Kasumi-1 (cell line): ENCODE results near the gene CACNA1I.

Source experiments
- DNase-seq, 2 experiments: peaks; one replicate each; lab custom pipeline; 2025; lab: John Stamatoyannopoulos, UW

The CACNA1I gene

DNA sequence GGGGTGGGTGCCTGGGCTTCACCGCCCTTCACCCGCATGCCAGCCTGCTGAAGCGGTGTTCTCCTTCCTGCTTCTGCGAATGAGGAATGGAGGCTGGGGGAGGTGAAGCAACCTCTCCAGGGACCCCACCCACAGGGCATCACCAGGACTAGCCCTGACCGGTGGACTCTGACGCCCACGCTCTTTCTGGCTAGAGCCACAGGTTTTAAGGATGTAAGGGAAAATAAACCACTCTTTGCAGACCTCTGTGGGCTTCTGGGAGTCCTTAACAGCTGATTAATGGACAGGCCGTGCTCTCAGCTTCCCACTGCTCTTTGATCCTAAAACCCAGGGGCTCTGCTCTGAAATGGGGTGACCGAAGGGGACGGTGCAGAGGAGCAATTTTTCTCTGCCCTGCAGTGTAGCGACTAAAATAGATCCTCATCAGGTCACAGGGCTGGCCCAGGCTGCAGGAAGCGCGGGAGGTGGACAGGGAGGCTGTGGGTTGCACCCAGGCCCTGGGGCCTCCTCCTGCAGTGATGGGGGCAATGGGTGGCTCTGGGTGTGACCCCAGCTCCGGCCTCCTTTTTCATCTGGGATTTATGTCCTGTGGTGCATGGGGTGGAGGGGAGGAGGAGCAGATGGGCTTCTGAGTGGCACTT is 127.4 kb downstream of the CACNA1I start:
- DNase-seq, result no peak

- no peak for DNase-seq
Observed at GRCh38 chr22:39699631-39700360, 129.2 kb downstream of the CACNA1I start.

GRCh38 chr22:39700565-39700964 is 130.0 kb downstream of the CACNA1I start:
- no peak for DNase-seq

DNA sequence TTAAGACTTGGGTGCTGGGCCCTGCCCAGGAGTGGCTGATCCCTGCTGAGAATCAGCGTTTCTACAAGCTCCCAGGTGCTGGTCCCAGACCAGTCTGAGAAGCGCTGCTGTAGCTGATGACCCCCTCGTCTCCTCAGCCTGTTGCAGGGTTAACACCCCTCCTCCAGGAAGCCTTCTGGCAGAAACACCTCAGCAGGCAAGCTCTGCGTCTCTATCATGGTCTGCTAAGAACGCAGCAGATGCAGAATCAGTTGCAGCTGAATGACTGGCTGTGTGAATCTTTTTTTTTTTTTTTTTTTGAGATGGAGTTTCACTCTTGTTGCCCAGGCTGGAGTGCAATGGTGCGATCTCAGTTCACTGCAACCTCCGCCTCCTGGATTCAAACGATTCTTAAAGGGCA is 132.5 kb downstream of the CACNA1I start:
- no peak for DNase-seq

DNA sequence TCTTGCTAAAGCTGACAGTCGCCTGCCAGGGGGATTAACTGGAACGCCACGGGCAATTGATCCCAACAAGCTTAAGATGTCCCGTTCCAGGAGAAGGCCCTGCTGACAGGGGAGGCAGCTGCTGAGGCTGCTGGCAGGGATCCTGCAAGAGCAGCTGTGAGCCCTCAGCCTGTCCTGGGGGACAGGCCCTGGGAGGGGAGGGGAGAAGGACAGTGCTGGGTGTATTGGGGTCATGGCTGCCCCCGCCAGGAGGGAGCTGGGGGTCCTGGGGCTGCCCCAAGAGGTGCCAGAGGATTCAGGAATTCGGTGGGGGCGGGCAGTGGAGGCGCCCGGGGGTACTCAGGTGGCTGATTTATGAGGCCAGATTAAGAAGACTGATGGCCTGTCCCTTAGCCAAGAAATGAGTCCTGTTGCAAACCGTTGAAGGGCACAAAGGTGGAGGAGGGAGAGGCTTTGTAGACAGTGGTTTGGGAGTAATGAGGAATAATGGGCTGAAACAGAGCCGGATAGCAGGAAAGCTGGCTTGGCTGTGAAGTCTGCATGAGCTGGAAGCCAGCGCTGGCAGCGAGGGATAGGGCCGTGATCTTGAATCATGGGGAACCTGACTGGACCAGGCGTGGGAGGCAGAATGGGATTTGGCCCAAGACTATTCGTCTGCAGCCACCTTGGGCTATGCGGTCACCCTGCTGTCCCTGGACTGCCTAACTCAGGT is 133.5 kb downstream of the CACNA1I start:
- no peak for DNase-seq

GRCh38 chr22:39705386-39705785 is 134.8 kb downstream of the CACNA1I start:
- DNase-seq, result no peak

DNA sequence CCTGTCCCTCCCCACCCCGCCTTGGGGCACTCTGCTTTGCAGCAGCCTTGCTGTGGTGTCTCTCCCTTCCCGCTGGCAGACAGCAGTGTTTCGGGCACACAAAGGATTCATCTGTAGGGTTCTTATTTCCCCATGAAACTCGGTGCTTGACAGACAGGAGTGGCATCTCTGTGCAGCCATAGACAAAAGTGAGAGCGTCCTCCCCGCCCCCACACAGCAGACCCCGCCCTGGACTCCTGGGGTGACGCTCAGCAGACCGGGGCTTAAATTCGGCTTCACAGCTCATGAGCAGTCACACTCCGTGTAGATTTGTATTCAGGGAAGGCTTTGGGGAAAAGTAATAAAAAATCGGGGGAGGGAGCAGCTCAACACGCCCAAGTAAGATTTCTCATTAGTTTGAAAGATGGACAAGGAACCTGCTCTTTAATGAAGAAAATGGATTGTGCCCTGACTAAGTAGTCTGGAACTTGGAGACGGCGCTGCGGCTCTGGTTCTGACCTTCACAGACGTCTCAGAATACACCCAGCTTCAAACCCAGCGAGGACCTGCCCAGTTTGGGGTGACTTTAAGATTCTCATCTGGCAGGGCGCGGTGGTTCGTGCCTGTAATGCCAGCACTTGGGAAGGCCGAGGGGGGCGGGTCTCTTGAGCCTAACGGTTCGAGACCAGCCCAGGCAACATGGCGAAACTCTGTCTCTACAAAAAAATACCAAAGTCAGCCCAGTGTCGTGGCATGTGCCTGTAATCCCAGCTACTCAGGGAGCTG is 136.0 kb downstream of the CACNA1I start:
- DNase-seq, result no peak

GRCh38 chr22:39707351-39707750 is 136.8 kb downstream of the CACNA1I start:
- DNase-seq, result no peak

DNA sequence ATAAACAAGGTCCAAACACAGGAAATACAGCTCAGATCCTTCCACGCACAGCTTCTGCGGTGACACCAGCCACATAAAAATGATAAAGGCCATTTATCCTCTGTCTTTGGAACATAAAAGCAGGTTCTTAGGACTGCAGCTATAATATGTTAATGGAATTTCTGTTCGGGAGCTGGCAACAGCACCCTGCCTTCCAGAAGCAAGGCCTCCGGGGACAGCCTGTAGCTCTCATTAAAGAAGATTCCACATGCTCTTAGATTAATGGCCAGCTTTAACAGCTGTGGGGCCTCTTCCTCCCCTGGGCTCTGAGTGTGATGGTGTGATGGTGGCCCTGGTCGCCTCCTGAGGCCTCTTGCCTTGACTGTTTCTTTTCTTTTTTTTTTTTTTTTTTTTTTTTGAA is 137.3 kb downstream of the CACNA1I start:
- no peak for DNase-seq

DNA sequence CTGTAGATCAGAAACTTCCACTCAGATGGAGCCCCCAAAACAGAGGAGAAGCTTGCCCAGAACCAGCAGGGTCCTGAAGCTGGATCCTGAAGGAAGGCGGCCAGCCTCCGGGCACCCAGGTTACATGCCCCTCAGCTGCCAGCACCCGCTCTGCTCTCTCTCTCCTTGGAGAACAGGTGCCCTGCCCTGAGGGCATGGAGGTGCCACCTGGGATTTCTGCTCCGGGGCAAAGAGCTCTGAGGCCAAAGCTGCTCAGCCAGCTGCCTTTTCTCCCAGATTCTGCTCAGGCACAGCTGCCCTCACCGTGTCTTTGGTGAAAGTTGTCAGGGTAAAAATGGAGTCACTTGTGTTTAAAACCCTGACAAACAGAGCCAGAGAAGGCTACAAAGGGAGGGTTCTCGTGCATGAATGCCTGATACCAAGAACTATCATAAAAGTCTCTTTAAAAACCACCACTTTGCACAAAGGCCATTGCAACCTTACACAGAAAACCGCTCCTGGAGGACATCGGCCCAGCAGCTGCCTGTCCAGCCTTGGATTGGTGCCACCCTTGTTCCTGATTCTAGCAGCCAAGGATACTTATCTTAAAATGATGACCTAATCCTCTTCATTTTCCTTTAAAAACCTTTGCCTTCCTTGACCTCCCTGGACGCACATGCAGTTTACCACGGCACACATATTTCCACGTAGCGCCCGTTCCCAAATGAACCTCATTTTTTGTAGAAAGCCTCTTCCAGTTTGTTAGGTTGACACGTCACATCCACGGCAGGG is 140.0 kb downstream of the CACNA1I start:
- no peak for DNase-seq

DNA sequence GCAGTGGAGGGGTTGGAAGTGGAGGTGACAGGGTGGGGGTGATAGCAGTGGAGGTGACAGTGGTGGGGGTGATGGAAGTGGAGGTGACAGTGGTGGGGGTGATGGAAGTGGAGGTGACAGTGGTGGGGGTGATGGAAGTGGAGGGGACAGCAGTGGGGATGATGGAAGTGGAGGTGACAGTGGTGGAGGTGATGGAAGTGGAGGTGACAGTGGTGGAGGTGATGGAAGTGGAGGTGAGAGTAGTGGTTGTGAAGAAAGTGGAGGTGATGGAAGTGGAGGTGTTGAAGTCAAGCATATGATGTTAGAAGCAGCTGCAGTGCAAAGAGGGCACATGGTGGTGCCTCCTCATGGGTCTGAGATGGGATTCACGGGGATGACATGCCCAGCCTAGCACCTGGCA is 141.5 kb downstream of the CACNA1I start:
- DNase-seq, result no peak

- no peak for DNase-seq
Observed at GRCh38 chr22:39712751-39713525, 142.4 kb downstream of the CACNA1I start.

- no peak for DNase-seq
Observed at GRCh38 chr22:39713799-39714290, 143.3 kb downstream of the CACNA1I start.

GRCh38 chr22:39714321-39714720 is 143.8 kb downstream of the CACNA1I start:
- no peak for DNase-seq

- DNase-seq, result no peak
Observed at GRCh38 chr22:39715778-39716495, 145.4 kb downstream of the CACNA1I start.

- no peak for DNase-seq
Observed at GRCh38 chr22:39716534-39716933, 146.0 kb downstream of the CACNA1I start.

- no peak for DNase-seq
Observed at GRCh38 chr22:39717099-39717498, 146.5 kb downstream of the CACNA1I start.

DNA sequence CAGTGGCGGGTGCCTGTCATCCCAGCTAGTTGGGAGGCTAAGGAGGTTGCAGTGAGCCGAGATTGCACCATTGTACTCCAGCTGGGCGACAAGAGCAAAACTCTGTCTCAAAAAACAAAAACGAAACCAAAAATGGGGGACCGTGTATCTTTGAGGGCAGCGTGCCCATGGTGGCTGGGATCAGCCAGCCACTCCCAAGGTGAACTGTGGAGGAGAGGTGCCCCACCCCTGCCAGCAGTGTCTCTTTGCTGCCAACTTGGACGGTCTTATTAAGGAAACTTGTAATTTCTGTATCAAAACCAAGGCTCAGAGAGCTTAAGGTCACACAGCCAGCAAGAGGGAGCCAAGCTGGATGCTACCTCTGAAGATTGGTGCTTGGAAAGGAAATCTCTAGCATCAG is 147.7 kb downstream of the CACNA1I start:
- no peak for DNase-seq

DNA sequence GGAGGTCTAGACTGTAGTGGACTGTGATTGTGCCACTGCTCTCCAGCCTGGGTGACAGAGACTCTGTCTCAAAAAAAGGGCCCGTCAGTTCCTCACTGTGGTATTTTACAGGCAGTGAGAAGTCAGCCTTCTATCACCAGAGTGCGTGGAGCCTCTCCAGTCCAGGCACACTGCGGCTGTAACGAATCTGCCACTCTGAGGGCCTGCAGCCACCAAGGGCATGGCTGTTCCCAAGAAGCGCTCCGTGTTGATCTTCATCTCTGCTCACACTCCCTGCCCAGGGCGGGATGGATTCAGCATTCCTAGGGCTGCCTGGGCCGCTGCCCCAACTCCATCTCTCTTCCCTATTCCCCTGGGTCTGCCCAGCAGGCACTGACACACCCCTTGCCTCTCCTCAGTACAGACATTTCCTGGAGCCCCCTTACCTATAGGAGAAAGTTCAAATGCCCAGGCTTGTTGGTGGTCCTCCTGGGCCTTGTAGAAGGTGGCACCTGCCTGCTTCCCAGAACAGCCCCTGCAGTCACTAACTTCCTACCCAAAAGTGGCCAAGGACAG is 148.4 kb downstream of the CACNA1I start:
- no peak for DNase-seq
